HepG2 (cell line): ENCODE data around the gene GRIK4. TPM values are rescaled to one million over a fixed set of nuclear protein-coding genes. Genes with fewer than 3 reads are reported as not detected.
A peak's percentile ranks its signal among the peaks of the same experiment; 100 is the strongest.

Experiments
- ATAC-seq: fragments of 200-7000 bp; cut with Tn5 transposase; 3 replicates; pipeline ENCODE4 v1.9.1; 2020; ENCODE audit warnings: mild to moderate bottlenecking, moderate library complexity
- BruUV-seq: library from RNA; stranded (reverse); fragments of 400-500 nt; replicated peaks from 2 replicates; lab custom pipeline; 2021; lab: Mats Ljungman, UMichigan
- CTCF ChIA-PET: fragments of 300-600 bp; formaldehyde crosslinking; extraction: SDS; loops from one replicate; lab custom pipeline; 2021; ENCODE audit warnings: low total read pairs, inconsistent platforms, low intra/inter-chr PET ratio; lab: Yijun Ruan, JAX
- POLR2A ChIA-PET: fragments of 350-600 bp; sonication (Branson Sonifier 250); formaldehyde crosslinking; loops from one replicate; lab custom pipeline; 2020; ENCODE audit warnings: antibody characterized with exemption, inconsistent platforms; lab: Yijun Ruan, JAX
- DNase-seq: peaks from one replicate; pipeline ENCODE4 v3.0.0-alpha.2; 2015; ENCODE audit warnings: low spot score
- FAIRE-seq: peaks from 3 replicates; lab custom pipeline; 2011; peaks lifted over from hg19 to GRCh38; lab: Jason Lieb, UNC
- H2AFZ ChIP-seq: one replicate; pipeline ENCODE4 v1.6.1; 2011; ENCODE audit warnings: low read length, inconsistent platforms
- H3K27ac ChIP-seq: fragments of 300-600 bp; 3 replicates; pipeline ENCODE4 v1.8.0; 2011; ENCODE audit warnings: mixed run types, mild to moderate bottlenecking, mixed read lengths, low read length, inconsistent platforms; ENCODE audit not compliant: insufficient read depth; ENCODE audit errors: extremely low read length
- H3K27me3 ChIP-seq, 2 experiments: fragments of 200-600 bp in 1 of 2; 2 replicates in 1 of 2; 3 replicates in 1 of 2; pipeline versions ENCODE4 v1.6.0 to v1.8.0; 2011; ENCODE audit warnings: low read length in 2 of 2, mild to moderate bottlenecking in 2 of 2, moderate library complexity in 2 of 2, inconsistent platforms in 1 of 2; ENCODE audit not compliant: insufficient read depth in 2 of 2, control insufficient read depth in 1 of 2
- H3K36me3 ChIP-seq, 2 experiments: fragments of 200-600 bp in 1 of 2; replicated peaks in 1 of 2; 2 replicates in 1 of 2; 3 replicates in 1 of 2; pipeline versions ENCODE4 v1.5.1 to v1.8.0; 2011; ENCODE audit warnings: low read length in 2 of 2, inconsistent platforms in 1 of 2; ENCODE audit not compliant: insufficient read depth in 2 of 2, control insufficient read depth in 1 of 2
- H3K4me1 ChIP-seq: 2 replicates; pipeline ENCODE4 v1.5.1; 2012; ENCODE audit warnings: low read length, inconsistent platforms; ENCODE audit not compliant: insufficient read depth
- H3K4me2 ChIP-seq: 2 replicates; pipeline ENCODE4 v1.6.0; 2011; ENCODE audit warnings: low read depth, low read length, inconsistent platforms
- H3K4me3 ChIP-seq, 3 experiments: fragments of 200-600 bp in 1 of 3; sonication (generic), shearing (Covaris generic) in 1 of 3; replicated peaks in 1 of 3; 2 replicates each; pipeline ENCODE4 v1.5.1; 2011 to 2016; ENCODE audit warnings: low read length in 3 of 3, inconsistent platforms in 2 of 3, low read depth in 2 of 3, mild to moderate bottlenecking in 2 of 3, control low read depth in 1 of 3, mixed read lengths in 1 of 3; ENCODE audit not compliant: insufficient read depth in 1 of 3
- H3K79me2 ChIP-seq: one replicate; pipeline ENCODE4 v1.6.1; 2011; ENCODE audit warnings: low read length, inconsistent platforms; ENCODE audit not compliant: insufficient read depth
- H3K9ac ChIP-seq: 2 replicates; pipeline ENCODE4 v1.6.0; 2011; ENCODE audit warnings: mild to moderate bottlenecking, low read depth, low read length, inconsistent platforms; ENCODE audit not compliant: insufficient read depth
- H3K9me3 ChIP-seq: 2 replicates; pipeline ENCODE4 v1.5.1; 2012; ENCODE audit warnings: mild to moderate bottlenecking, low read length
- H4K20me1 ChIP-seq: 2 replicates; pipeline ENCODE4 v1.6.0; 2011; ENCODE audit warnings: inconsistent platforms, mild to moderate bottlenecking, low read length, moderate library complexity; ENCODE audit not compliant: insufficient read depth
- AHDC1 ChIP-seq: sonication (generic); formaldehyde crosslinking; IDR thresholded peaks from 2 replicates; pipeline ENCODE4 v1.5.1; 2020; ENCODE audit warnings: mild to moderate bottlenecking, missing genetic modification reagents, borderline replicate concordance
- CTCF ChIP-seq: sonication (generic); formaldehyde crosslinking; IDR thresholded peaks from 2 replicates; pipeline ENCODE4 v1.5.0; 2020; ENCODE audit warnings: mild to moderate bottlenecking, missing genetic modification reagents, moderate library complexity
- EED ChIP-seq: sonication (generic); formaldehyde crosslinking; IDR thresholded peaks from 2 replicates; pipeline ENCODE4 v1.5.0; 2020; ENCODE audit warnings: mild to moderate bottlenecking, missing genetic modification reagents
- GRHL1 ChIP-seq: sonication (generic); formaldehyde crosslinking; conservative IDR thresholded peaks from 2 replicates; pipeline ENCODE4 v1.8.0; 2022; ENCODE audit warnings: missing genetic modification reagents
- KLF13 ChIP-seq: sonication (generic); formaldehyde crosslinking; IDR thresholded peaks from 2 replicates; pipeline ENCODE4 v1.4.0; 2020; ENCODE audit warnings: mild to moderate bottlenecking, missing genetic modification reagents
- SP5 ChIP-seq: IDR thresholded peaks from 2 replicates; pipeline ENCODE4 v1.6.1; 2016; ENCODE audit warnings: low read depth, borderline replicate concordance
- STAG1 ChIP-seq: sonication (generic); formaldehyde crosslinking; IDR thresholded peaks from 2 replicates; pipeline ENCODE4 v1.4.0; 2020; ENCODE audit warnings: missing genetic modification reagents
- TBX2 ChIP-seq: sonication (generic); formaldehyde crosslinking; IDR thresholded peaks from 2 replicates; pipeline ENCODE4 v1.5.0; 2020; ENCODE audit warnings: missing genetic modification reagents, mild to moderate bottlenecking, borderline replicate concordance
- WGBS: methylation state at CpG from one replicate; pipeline ENCODE4 v1.1.6; 2017; ENCODE audit warnings: low lambda C conversion rate; 5-methylcytosine and 5-hydroxymethylcytosine counted together
- in situ Hi-C: cut with HindIII; loops from 2 replicates; pipeline ENCODE4 v1.10.0; 2017; ENCODE audit warnings: low pct_unique_long_range_greater_than_20kb; ENCODE audit not compliant: extremely low pct_ligation_motif_present
- intact Hi-C: fragments of 100-400 bp; cut with micrococcal nuclease; formaldehyde crosslinking; loops from one replicate; pipeline ENCODE4 v1.10.0; 2022; ENCODE audit not compliant: unreplicated experiment
- polyA plus RNA-seq, 8 experiments: library from polyadenylated mRNA; depleted of rRNA in 3 of 8; stranded (reverse) in 7 of 8; unstranded in 1 of 8; fragments of >200 nt; fragmentation: Illumina TruSeq in 4 of 8; extraction: Trizol in 4 of 8; gene quantifications; 2 replicates each; pipeline versions ENCODE4 v1.2.1 to v1.2.3, GENCODE V29; 2011 to 2016; ENCODE audit warnings: low read depth in 4 of 8, missing spikeins in 1 of 8, mixed read lengths in 1 of 8; ENCODE audit not compliant: insufficient read depth in 1 of 8
- total RNA-seq, 5 experiments: library from RNA; depleted of rRNA; stranded (reverse); fragments of >200 nt; fragmentation: Illumina TruSeq; extraction: Trizol; gene quantifications; 2 replicates each; pipeline ENCODE4 v1.2.3, GENCODE V29; 2016; ENCODE audit warnings: low read depth in 1 of 5

The GRIK4 gene
- total and polyA plus RNA-seq, 2 of the 13 experiments (the other 11 are each of a cell fraction or from before 2014, with no cell fraction given): 0.04 to 0.07 TPM

- TF ChIP-seq CTCF (peak; percentile 35), GRHL1 (CRISPR knock-in tag) (no peak), STAG1 (CRISPR knock-in tag) (0 out of 2 replicates have a peak, but pooled peaks have one; percentile 14), TBX2 (CRISPR knock-in tag) (0 out of 2 replicates have a peak, but pooled peaks have one; percentile 16), EED (CRISPR knock-in tag) (0 out of 2 replicates have a peak, but pooled peaks have one; percentile 24), KLF13 (CRISPR knock-in tag) (no peak), AHDC1 (CRISPR knock-in tag) (no peak), SP5 (no peak)
- intact Hi-C loops: no loop called here
- peaks cover 30% of the 10 kb centered on the region for H3K4me1 ChIP-seq
- in situ Hi-C loops: no loop called here
- H3K36me3 ChIP-seq: no peaks in the 10 kb centered on the region
- no peaks in the 10 kb centered on the region for H3K9me3 ChIP-seq
- no TSS peak for BruUV-seq
- H3K27me3 ChIP-seq: peaks cover 1 to 16% of the 10 kb centered on the region in 2 experiments; a peak in 2 of 5 replicates
- FAIRE-seq (peak; percentile 42), ATAC-seq (peak; percentile 45), DNase-seq (peak; percentile 15)
- H3K79me2 ChIP-seq: no peaks in the 10 kb centered on the region
- ChIA-PET POLR2A (no interaction called here), CTCF (interaction anchor here (0.7 kb wide), 1 partner anchor 30 kb away, joined by 4 read pairs; no protein-coding TSS in a partner anchor)
- H3K4me3 ChIP-seq: peak overlapping the region; percentile 27 to 56 (median 36); a peak in 5 of 6 replicates
- H4K20me1 ChIP-seq: no peaks in the 10 kb centered on the region
- peak overlapping the region; percentile 67 for H3K4me2 ChIP-seq
- no peak overlapping the region for H2AFZ ChIP-seq
- H3K27ac ChIP-seq: no peak overlapping the region
- WGBS: 11% methylated on average over 10 of the region's 10 CpGs
- peak overlapping the region; percentile 36 for H3K9ac ChIP-seq
Measured at GRCh38 chr11:120715239-120715638, 203.7 kb downstream of the GRIK4 start.
